GM19043 (cell line): Measurements from ENCODE around the gene MOB2.
"Not testable (repeated sequence)": the region's sequence is repeated elsewhere in the genome, so short reads cannot be mapped to it uniquely, and the experiment has no call there.

Experiments used
- ATAC-seq: cut with Tn5 transposase; IDR thresholded peaks from one replicate; pipeline ENCODE4 v1.9.1; 2021; ENCODE audit warnings: low read depth; ENCODE audit not compliant: unreplicated experiment

MOB2 gene

GRCh38 chr11:1425006-1425405 is 61.6 kb downstream of the MOB2 start:
- ATAC-seq, result no peak

DNA sequence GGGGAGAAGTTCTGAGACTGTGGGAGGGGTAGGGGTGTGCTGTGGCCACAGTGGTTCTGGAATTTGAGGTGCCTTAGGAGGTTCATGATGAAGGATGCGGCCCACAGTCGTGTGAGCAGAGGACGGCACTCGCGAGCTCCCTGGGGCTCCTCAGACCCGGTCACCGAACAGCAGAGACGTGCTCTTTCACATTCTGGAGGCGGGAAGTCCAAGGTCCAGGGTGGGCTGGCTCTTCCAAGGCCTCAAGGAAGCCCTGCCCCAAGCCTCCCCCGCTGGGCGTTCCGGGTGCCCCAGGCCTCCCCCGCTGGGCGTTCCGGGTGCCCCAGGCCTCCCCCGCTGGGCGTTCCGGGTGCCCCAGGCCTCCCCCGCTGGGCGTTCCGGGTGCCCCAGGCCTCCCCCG is 63.2 kb downstream of the MOB2 start:
- not testable (repeated sequence) for ATAC-seq

DNA sequence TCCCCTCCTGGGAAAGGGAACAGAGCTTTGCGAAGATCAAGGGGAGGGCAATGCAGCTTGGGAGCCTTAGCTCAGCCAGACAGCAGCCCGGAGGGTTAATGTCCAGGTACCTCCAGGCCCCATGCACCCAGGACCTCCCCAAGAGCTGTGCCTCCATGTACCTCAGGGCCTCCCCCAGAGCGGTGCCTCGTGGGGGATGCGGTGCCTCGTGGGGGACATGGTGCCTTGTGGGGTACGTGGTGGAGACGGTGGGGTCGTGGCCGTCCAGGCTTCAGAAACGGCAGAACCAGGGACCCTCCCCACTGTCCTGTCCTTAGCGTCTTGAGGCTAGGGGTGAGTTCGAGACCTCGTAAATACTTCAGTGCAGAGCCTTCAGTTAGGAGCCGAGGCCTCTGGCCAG is 63.6 kb downstream of the MOB2 start:
- no peak for ATAC-seq

GRCh38 chr11:1422481-1422880 is 64.1 kb downstream of the MOB2 start:
- no peak for ATAC-seq

GRCh38 chr11:1421291-1421690 is 65.3 kb downstream of the MOB2 start:
- no peak for ATAC-seq

GRCh38 chr11:1419811-1420210 is 66.8 kb downstream of the MOB2 start:
- no peak for ATAC-seq
